Measurements from ENCODE around the gene OFD1. TPM values are rescaled to one million over a fixed set of nuclear protein-coding genes. Genes with fewer than 3 reads are reported as not detected.

OFD1 gene
- total and polyA plus RNA-seq, 2 of the 8 experiments (the other 6 are each of a cell fraction or from before 2014, with no cell fraction given): 8.0 to 23.4 TPM

GRCh38 chrX:13703135-13703534 is 31.4 kb upstream of the OFD1 start (continued):
- TF ChIP-seq BRCA1 (IDR thresholded peaks at IDR 0.05; ENCODE audit: low read depth, low read length) (no peak), CHD2 (IDR thresholded peaks at IDR 0.05; ENCODE audit: low read length) (no peak)

Measured in H1 (cell line).